Tibial nerve (tissue), 3 donors: ENCODE results near the gene MXD4.

Experiments used
- POLR2A ChIP-seq, 2 donors: fragments of 450-650 bp; IDR thresholded peaks; one replicate each; pipeline ENCODE4 v1.6.1; 2017; ENCODE audit warnings: antibody characterized with exemption in 2 of 2, mild to moderate bottlenecking in 2 of 2, moderate library complexity in 2 of 2
- TF ChIP-seq, protein P1 (sequence below), 5 experiments: fragments of 200-600 bp in 3 of 5; fragments of 450-650 bp in 2 of 5; sonication (generic) in 3 of 5; IDR thresholded peaks; one replicate each; pipeline ENCODE4 v1.5.1; 2016 to 2019; ENCODE audit warnings: antibody characterized with exemption in 5 of 5, mild to moderate bottlenecking in 3 of 5, moderate library complexity in 2 of 5

- TF ChIP-seq, protein P1, sequence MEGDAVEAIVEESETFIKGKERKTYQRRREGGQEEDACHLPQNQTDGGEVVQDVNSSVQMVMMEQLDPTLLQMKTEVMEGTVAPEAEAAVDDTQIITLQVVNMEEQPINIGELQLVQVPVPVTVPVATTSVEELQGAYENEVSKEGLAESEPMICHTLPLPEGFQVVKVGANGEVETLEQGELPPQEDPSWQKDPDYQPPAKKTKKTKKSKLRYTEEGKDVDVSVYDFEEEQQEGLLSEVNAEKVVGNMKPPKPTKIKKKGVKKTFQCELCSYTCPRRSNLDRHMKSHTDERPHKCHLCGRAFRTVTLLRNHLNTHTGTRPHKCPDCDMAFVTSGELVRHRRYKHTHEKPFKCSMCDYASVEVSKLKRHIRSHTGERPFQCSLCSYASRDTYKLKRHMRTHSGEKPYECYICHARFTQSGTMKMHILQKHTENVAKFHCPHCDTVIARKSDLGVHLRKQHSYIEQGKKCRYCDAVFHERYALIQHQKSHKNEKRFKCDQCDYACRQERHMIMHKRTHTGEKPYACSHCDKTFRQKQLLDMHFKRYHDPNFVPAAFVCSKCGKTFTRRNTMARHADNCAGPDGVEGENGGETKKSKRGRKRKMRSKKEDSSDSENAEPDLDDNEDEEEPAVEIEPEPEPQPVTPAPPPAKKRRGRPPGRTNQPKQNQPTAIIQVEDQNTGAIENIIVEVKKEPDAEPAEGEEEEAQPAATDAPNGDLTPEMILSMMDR (IDR thresholded peaks at IDR 0.05) = no peak
- peak in 1 of 2 donors; percentile 35 for TF ChIP-seq POLR2A (IDR thresholded peaks at IDR 0.05)
Measured at GRCh38 chr4:2261110-2261852, 628 bp downstream of the MXD4 start.
